SW 1271 (cell line): ENCODE measurements around the gene ADAT1.

Experiments
- DNase-seq, 2 experiments: peaks; one replicate each; lab custom pipeline; 2025; lab: John Stamatoyannopoulos, UW

Gene ADAT1

DNA sequence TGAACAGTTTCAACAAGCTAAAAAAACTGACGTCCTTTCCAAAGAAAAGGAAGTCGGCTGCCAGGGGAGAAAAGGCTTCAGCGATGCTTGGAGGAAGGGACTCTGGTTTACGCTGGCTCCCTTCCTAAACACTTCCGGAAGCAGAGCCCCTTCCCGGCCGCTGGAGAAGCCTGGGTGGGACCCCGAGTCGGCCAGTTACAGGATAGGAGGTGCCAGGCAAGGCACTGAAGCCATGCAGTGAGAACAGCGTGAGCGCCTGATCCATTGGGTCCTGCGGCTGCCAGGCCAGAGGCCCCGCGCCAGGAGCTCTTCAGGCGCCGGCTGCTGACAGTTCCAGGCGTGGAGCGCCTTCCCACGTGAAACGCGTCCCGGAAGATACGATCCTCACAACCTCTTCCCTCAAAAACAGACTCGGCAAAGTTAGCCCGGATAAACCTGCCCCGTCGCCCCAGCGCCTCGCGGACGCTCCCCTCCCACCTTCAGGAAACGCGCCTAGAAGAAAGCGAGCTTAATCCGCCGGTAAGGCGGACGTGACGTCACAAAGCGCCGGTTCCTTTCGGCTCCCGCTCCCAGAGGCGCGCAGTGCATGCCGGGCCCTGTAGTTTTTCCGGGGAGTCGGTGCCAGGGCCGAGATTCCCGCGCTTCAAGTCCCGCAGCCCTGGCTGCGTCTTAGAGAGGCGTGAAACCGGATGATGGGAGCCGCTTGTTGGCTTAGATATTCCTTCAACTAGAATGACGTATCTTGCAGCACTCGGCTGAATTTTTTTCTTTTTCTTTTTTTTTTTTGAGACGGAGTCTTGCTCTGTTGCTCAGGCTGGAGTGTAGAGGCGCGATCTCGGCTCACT lies at the start of gene ADAT1:
ADAT1 (minus strand) TSS at position 521 of the 845 bp plus-strand sequence. CDS start 2,482 bp downstream, outside the sequence.
- DNase-seq, result peak; percentile 96 to 97

DNA sequence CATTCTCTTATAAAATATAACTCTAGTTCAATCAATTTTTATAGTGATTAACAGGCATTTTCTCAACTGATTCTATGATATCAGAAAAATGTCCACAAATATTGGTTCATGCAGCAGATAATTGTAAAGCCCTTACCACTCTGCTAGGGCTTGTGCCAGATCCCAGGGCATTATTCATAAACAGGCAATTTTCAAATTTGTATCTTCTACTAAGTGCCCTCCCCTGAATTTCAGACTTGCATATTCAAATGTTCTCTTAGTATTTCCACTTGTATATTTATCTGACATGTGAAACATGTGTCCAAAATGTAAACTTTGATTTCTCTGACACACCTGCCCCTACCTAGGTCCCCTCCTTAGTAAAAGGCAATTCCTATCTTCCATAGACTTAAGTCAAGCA lies 44.4 kb upstream of the ADAT1 start:
- DNase-seq, result no peak

DNA sequence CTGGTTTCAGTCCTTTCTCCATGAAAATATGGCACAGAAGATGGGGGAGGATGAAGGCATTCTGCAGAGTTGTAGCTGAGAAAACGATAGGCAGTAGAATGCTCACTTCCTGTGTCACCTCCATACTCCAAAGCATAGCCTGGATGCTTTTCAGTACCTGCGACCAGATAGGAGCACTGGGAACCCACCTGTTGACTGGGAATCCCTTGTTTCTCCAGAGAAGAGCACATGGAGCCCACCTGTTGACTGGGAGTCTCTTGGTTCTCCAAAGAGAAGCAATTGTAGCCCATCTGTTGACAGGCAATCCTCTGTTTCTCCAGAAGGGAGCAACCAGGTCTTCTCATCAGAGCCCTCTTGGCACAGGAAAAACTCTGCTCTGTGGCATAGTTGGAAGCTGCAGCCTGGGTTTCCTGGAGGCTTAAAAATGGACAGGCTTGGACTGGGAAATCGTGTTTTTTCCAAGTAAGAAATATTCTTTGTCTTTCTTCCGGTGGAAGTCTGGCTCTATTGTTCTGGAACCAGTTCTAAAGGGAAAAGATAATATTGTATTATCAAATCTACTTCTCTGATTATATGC lies 37.7 kb upstream of the ADAT1 start:
- DNase-seq, result no peak

GRCh38 chr16:75660321-75660720 lies 37.2 kb upstream of the ADAT1 start:
- DNase-seq, result no peak

DNA sequence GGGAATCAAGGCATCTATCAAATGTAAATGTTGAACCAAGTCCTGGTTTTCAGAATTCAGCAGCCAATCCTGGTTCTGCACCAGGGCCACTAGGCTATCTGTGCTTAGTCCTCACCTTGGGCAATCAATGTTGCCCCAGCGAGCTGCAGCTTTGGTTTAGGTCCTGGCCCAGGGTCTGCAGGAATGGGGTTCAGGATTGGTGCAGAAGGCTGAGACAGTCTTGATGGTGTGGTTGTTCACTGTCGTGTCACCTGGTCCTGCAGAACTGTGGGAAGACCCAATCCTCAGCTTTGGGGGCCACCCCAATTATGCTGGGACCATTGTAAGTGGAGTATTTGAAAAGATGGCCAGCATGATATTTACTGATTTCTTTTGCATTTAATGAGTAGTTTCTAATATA lies 35.1 kb upstream of the ADAT1 start:
- DNase-seq, result no peak

DNA sequence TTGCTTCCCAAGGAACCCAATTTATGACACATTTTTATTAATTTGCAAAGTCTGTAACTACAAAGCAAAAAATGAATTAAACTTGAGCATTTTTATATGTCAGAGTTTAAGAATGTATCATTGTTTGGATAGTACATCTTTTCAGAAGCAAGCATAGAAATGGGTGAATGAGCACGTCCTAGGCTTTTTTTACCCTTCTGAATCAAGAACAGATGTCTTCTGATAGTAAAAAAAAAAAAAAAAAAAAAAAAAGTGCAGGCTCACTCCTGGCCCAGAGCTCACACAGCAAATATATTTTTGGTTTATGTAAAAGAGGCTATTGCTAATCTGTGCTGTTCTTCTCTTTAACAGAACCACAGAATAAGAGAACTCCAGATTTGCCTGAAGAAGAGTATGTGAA lies 30.8 kb upstream of the ADAT1 start:
- DNase-seq, result no peak

- DNase-seq, result peak; percentile 45 to 80
Measured at GRCh38 chr16:75648265-75649076, 25.4 kb upstream of the ADAT1 start.

DNA sequence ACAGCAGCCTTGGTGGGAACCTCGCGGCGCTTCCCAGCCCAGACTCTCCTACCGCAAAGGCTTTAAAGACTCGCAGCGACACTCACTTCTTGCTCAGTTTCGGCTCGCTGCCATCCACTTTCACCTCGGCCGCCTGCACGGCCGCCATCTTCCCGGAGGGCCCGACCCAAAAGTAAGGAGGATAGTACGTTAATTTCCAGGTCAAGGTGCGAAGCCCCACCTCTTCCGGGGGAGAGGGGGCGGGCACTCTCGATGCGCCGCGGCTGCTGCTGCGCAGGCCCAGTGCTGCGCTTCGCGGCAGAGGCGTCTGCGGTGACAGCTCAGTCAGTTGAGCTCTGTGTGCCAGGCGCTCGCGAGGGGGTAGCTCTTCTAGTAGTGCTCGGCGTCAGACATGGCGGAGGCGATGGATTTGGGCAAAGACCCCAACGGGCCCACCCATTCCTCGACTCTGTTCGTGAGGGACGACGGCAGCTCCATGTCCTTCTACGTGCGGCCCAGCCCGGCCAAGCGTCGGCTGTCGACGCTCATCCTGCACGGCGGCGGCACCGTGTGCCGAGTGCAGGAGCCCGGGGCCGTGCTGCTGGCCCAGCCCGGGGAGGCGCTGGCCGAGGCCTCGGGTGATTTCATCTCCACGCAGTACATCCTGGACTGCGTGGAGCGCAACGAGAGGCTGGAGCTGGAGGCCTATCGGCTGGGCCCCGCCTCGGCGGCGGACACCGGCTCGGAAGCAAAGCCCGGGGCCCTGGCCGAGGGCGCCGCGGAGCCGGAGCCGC lies 24.6 kb upstream of the ADAT1 start, which contains the start of the genes KARS1 and TERF2IP:
KARS1 (minus strand) TSS at position 174 of the 773 bp plus-strand sequence; CDS start at position 148, 26 bp downstream.
TERF2IP (plus strand) TSS at position 282 of the 773 bp plus-strand sequence; CDS start at position 392, 110 bp downstream.
- DNase-seq, result peak; percentile 74 to 92

GRCh38 chr16:75647112-75647491 lies 24.0 kb upstream of the ADAT1 start:
- DNase-seq, result no peak

DNA sequence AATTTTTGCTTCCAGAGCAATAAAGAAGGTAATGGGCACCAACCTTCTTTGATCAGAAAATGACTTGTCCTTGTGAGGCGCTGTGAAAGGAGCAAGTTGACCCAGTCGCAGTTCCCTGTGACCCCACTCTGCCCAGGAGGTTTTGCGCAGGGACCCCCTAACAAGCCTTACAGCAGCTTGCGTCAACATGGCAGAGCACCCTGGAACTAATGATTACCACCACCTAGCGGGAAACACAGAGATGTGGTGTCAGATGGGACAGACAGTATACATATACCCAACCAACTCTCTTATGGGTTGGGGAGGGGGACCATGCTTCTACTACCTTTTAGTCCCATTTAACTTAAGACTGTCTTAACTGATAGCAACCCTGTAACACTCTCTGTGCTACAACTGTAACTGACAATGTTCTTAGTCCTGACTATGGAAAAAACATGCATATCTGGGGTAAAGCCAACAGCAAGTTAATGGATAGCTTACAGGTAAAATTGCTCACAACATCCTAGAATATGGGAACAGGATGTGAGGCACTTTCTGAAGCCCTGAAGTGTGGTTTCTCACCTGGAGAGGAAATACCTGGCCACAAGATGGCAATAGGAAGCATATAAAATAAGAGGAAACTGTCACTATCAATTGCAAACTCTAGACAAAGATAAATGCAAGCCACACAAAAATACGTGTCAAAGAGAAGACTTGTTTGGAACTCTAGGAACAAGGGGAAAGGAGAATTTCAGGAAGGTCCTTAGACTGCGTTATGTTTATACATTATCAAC lies 21.3 kb upstream of the ADAT1 start:
- DNase-seq, result no peak

GRCh38 chr16:75640598-75640997 lies 17.5 kb upstream of the ADAT1 start:
- no peak for DNase-seq

DNA sequence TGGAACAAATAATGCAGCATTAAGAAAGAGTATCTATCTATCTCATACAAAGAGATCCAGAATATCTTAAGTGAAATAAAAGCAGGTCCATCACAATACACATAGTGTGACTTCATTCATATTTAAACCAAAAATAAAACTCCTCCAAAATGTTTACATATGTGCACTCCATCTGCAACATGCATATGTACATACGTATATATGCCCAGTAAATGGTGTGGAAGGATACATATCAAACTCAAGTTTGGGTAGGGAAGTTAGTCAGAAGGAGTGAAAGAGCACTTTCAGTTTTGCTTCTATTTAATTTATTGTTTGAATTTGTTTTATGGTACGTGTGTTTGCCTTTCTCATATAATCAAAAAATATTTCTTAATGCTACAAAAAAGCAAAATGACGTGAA lies 12.0 kb upstream of the ADAT1 start:
- no peak for DNase-seq

DNA sequence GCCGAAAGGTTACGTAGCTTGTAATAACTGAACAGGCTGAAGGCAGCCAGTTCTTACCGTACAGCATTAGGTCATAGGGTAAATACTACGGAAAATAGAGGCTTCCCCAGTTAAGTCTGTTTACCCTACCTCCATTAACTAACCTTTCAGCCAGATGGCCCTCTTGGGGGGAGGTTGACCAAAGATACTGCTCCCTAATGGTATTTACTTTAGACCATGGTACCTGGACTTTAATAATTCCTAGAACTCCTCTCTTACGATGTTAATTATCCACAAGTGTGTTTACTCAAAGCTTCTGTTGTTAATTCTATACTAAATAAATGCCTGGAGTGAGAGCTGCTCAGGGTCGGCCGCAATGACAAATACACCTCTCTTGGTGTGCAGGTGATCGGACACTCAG lies 9.8 kb upstream of the ADAT1 start:
- no peak for DNase-seq

DNA sequence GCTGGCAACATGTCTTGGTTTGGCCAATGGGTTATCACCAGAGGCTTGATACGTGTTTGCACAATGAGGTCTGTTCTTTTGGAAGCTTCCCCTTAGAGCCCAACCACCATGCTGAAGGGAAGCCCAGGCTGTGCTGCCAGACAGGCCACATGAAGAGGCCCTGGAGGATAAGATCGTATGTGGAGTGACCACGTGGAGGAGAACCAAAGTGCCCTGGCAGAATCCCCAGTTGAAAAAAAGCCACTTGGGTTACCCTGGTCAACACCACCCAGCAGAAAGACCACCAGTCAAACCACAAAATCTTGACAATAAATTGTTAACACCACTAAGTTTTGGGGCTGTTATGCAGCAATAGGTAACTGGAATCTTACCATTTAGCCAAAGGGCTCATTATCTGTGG lies 7.0 kb upstream of the ADAT1 start:
- no peak for DNase-seq

- no peak for DNase-seq
Measured at GRCh38 chr16:75629132-75629531, 6.1 kb upstream of the ADAT1 start.

DNA sequence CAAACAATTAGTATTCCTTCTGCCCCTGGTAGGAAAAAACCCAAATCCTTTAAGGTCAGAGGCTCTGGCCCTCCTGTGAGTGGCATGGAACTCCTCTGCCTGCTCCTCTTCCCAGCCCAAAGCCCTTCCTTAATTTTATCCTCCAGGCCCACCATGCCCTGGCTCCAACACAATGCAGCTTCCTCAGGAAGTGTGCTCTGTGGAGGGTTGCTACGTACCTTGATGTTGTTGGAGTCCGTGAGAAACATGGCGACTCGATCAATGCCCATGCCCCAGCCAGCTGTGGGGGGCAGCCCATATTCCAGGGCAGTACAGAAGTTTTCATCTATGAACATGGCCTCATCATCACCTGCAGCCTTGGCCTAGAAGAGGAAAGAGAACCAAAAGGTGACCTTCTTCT lies 5.3 kb upstream of the ADAT1 start:
- DNase-seq, result no peak

GRCh38 chr16:75627851-75628250 lies 4.8 kb upstream of the ADAT1 start:
- DNase-seq, result no peak

GRCh38 chr16:75626806-75627205 lies 3.7 kb upstream of the ADAT1 start:
- no peak for DNase-seq

DNA sequence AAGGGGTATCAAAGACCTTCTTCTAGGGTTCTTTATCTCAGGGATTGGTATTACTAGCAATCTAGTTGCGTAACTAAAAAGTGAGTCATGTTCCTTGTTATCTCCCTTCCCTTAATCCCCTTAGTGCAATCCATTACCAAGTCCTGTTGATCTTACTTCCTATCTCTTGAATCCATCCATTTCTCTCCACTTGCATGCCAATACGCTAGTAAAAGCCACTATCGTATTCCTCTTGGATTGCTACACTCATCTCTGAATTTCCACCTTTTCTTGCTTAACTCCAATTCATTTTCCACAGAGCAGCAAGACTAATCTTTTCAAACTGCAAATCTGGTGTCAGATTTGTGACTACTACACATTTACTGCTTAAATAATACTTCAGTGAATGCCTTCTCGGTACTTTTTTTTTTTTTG lies 1.8 kb upstream of the ADAT1 start:
- peak in 1 of 2 experiments; percentile 23 for DNase-seq

GRCh38 chr16:75621170-75621477 lies 2.0 kb downstream of the ADAT1 start:
- peak in 1 of 2 experiments; percentile 45 for DNase-seq
